ENCODE results near the gene NFYC.

The NFYC gene

DNA sequence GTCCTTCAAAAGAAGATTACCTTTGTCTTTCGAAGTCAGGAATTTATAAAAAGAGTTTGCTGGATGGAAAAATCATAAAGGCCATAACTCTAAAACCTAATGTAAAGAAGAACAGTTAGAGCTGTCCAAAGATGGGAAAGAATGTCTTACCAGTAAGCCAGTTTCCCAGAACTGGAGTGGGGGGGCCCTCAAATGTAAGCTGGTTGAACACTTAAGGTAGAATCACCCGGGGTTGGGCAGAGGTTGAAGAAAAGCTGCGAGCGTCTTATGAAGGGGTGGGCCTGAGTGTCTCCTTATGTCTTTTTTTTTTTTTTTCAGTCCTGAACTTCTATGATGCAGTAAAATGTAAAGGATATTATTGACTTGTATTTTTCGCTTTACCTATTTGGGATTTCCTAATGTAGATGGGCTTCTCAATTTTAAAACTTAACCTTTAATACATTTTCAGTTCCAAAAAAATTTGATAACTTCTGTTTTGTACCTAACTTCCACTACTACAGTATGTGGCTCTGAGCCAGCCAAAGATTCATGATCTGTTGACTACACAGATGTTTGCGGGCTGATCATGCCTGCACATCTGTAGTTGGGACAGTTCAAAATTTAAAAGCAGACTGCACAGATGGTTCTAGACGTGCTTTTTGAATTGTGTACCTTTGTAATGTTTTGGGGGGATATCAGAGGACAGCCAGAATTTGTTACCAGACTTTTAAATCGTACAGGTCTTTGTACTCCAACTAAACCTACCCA is 43.6 kb downstream of the NFYC start:
- TF ChIP-seq, protein P1, sequence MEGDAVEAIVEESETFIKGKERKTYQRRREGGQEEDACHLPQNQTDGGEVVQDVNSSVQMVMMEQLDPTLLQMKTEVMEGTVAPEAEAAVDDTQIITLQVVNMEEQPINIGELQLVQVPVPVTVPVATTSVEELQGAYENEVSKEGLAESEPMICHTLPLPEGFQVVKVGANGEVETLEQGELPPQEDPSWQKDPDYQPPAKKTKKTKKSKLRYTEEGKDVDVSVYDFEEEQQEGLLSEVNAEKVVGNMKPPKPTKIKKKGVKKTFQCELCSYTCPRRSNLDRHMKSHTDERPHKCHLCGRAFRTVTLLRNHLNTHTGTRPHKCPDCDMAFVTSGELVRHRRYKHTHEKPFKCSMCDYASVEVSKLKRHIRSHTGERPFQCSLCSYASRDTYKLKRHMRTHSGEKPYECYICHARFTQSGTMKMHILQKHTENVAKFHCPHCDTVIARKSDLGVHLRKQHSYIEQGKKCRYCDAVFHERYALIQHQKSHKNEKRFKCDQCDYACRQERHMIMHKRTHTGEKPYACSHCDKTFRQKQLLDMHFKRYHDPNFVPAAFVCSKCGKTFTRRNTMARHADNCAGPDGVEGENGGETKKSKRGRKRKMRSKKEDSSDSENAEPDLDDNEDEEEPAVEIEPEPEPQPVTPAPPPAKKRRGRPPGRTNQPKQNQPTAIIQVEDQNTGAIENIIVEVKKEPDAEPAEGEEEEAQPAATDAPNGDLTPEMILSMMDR (IDR thresholded peaks at IDR 0.05; ENCODE audit: low read depth, low read length), result no peak
- no peak overlapping the region for H3K4me3 ChIP-seq (replicated peaks in 1 of 2; ENCODE audit: low read depth in 2 of 2, low read length in 2 of 2)
- DNase-seq (ENCODE audit: low read depth in 2 of 2), result no peak

DNA sequence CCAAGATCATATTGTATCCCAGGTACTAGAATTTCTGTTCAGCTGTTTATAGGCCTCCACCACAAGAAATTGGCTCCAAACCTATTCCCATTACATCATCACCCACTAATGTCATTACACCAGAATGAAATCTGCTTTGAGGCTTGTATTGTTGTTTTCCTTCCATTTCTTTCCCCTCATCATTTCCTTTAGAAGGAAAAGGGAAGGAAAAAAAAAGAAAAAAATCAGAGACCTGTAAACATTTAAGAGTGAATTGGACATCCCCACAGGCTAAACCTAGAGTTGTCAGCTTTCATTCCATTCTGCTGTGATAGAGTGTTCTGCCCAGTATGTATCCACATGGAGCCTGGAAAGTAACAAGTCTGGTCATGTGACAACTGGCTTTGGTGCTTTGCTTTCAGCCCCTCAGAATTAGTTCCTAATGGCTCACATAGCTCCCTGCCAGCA is 44.6 kb downstream of the NFYC start:
- DNase-seq (ENCODE audit: low read depth in 2 of 2), result peak; percentile 61 to 87
- TF ChIP-seq, protein P1 (IDR thresholded peaks at IDR 0.05; ENCODE audit: low read depth, low read length), result no peak

DNA sequence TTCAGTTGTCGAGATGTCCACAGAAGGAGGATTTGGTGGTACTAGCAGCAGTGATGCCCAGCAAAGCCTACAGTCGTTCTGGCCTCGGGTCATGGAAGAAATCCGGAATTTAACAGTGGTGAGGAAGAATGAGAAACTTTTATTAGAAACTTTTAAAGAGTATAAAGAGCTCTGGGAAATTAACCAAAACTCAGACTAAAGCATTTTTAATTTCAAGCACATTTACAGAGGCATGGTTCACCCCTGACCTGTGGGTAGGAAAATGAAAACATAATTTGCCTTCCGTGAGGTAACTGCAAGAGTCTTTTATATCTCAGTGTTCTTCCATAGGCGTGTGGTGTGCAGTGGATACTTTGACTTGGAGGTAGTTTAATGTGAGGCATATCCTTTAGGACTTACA is 47.3 kb downstream of the NFYC start:
- TF ChIP-seq, protein P1 (IDR thresholded peaks at IDR 0.05; ENCODE audit: low read depth, low read length), result no peak
- H3K4me3 ChIP-seq (replicated peaks in 1 of 2; ENCODE audit: low read depth in 2 of 2, low read length in 2 of 2), result no peak overlapping the region
- no peak for DNase-seq (ENCODE audit: low read depth in 2 of 2)

More for the DNA sequence above, 44.6 kb downstream of the NFYC start:
- H3K4me3 ChIP-seq (replicated peaks in 1 of 2; ENCODE audit: low read depth in 2 of 2, low read length in 2 of 2), result no peak overlapping the region

DNA sequence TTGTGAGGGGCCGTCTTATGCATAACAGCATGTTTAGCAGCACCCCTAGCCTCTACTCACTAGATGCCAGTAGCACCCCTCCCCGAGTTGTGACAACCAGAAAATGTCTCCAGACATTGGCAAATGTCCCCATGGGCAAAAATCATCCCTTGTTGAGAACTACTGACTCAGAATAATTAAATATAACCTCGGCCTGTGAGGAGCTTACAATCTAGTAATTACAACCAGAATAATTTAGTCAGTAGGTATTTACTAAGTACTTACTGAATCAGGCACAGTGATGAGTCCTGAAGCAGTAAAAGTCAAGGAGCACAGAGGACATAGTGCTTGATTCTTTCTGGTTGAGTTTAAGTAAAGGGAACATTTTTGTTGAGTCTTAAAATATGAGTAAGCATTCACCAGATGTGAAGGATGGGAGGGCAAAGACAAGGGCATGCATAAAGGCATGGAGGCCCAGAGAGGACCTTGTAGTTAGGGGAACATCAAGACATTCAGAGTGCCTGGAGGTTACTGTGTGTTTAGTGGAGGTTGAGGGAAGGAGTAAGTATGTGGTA is 48.0 kb downstream of the NFYC start:
- TF ChIP-seq, protein P1 (IDR thresholded peaks at IDR 0.05; ENCODE audit: low read depth, low read length), result no peak
- peak in 1 of 2 donors; percentile 18 for DNase-seq (ENCODE audit: low read depth in 2 of 2)
- no peak overlapping the region for H3K4me3 ChIP-seq (replicated peaks in 1 of 2; ENCODE audit: low read depth in 2 of 2, low read length in 2 of 2)

DNA sequence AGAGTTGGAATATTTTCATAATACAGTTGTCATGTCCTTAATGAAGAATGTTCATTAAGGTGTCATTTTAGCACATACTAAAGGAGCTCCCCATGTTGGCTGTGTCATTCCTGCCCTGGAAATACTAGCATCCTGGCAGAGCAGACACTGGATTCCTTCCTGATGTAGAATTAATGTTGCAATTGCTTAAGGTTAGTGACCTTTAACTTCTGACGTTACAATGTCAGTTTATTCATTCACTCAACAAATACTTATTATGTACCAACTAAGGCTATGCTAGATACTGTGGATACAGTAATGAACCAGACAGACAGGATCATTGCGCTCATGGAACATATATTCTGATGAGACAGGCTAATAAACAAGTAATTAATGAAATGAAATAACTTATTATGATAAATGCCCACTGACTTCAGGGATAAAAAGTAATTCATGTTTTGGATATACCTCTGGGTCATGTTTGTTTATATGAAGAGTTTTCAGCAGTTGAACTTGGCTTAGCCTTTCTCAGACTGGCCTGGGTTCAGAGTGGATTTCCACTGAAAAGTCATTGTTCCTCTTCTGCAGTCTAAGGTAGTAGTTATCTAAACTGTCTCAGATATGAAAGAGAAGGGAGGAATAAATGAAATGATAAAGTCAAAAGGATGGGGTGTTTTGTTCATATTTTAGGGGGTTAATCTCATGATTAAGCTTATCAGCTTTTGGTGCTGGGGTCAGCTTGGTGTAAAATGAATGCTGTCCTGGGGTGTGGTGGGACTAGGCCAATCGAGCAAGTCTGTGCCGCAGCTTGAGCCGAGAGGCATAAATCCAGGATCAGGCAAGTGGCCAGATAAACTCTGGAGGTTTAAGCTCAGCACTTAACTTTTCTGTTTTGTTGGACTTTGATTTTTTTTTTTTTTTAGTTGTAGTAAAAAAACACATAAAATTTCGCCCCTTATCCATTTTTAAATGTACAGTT is 48.8 kb downstream of the NFYC start:
- no peak for DNase-seq (ENCODE audit: low read depth in 2 of 2)
- TF ChIP-seq, protein P1 (IDR thresholded peaks at IDR 0.05; ENCODE audit: low read depth, low read length), result no peak
- H3K4me3 ChIP-seq (replicated peaks in 1 of 2; ENCODE audit: low read depth in 2 of 2, low read length in 2 of 2), result no peak overlapping the region

DNA sequence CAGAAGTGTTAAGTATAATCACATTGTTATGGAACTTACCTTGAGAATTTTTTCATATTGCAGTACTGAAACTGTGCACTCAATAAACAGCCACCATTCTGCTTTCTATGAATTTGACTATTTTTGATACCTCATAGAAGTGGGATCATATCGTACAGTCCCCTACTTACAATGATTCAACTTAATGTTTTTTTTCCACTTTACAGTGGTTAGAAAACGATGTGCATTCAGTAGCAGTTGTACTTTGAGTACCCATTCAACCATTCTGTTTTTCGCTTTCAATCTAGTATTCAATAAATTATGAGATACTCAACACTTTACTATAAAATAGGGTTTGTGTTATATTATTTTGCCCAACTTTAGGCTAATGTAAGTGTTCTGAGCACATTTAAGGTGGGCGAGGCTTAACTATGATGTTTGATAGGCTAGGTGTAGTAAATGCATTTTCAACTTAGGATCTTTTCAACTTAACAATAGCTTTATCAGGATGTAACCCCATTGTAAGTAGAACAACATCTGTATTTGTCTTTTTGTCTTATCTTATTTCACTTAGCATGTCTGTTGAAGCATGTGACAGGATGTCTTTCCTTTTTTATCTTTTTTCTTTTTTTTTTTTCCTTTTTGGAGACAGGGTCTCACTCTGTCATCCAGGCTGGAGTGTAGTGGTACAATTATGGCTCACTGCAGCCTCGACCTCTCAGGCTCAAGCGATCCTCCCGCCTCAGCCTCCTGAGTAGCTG is 49.7 kb downstream of the NFYC start:
- DNase-seq (ENCODE audit: low read depth in 2 of 2), result no peak
- TF ChIP-seq, protein P1 (IDR thresholded peaks at IDR 0.05; ENCODE audit: low read depth, low read length), result no peak
- no peak overlapping the region for H3K4me3 ChIP-seq (replicated peaks in 1 of 2; ENCODE audit: low read depth in 2 of 2, low read length in 2 of 2)
